ENCODE data around the gene KLF2. TPM values are rescaled to one million over a fixed set of nuclear protein-coding genes. Genes with fewer than 3 reads are reported as not detected.

The KLF2 gene
- total and polyA plus RNA-seq, 4 experiments from 2014 or later: 120 to 437 (median 363) TPM

DNA sequence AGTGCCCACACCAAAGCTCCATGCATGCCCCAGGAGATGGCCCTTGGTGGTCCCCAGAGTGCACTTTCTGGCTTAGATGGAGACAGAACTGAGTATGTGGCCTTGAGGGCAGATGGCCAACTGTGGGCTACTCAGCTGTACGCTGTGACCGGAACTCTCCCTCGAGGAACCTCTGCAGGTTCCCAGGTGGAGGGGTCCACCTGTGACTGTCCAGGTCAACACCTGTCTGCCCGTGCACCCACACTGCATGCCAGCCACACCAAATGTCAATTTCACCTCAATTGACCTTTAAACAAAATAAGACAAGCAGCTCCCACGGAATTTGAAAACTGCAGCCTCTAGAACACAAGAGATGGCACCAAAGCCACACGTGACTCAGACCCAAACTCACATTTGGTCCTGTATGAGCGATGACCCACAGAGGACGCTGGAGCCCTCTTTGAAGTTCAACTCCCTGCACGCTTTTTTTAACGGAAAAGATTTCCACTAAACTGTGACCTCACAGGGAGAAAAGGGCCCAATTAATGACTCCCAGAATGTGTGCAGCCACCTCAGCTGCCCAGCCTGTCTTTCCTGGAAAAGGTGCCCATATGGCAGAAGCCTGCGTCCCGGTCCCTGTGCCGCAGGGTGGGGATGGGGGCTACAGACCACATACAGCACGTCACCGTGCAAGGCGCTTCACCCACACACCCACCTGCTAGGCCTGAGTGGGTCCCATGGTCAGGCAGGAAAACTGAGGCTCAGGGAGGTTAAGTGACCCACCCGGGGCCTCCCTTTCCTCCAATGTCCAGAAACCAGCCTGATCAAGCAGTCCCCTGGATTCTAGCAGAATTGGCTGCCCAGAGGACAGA lies 47.7 kb downstream of the KLF2 start:
- no peaks in the 10 kb centered on the region for H3K27me3 ChIP-seq (ENCODE audit: insufficient read depth, low read length)
- ChIA-PET CTCF (ENCODE audit: partially characterized antibody) (interaction anchor here (0.9 to 10.2 kb wide), 9 partner anchors 10 to 125 kb away, joined by 3 to 143 read pairs (median 10); partner anchors contain the start of gene KLF2), POLR2A (ENCODE audit: partially characterized antibody) (interaction anchor here (0.7 to 34.9 kb wide), 21 partner anchors 2 to 1909 kb away, joined by 3 to 6478 read pairs (median 6); partner anchors contain the start of genes AP1M1, FAM32A, HSH2D and JUND)
- no peak for DNase-seq
- H3K4me1 ChIP-seq (ENCODE audit: insufficient read depth, low read length): peaks cover 98% of the 10 kb centered on the region
- Mint-ChIP-seq H3K4me1 (peaks cover 1 to 53% (median 26%) of the 10 kb centered on the region in 4 donors), H3K9me3 (peaks cover 0 to 4% (median 0%) of the 10 kb centered on the region in 8 donors), H3K4me3 (no peak overlapping the region), H3K36me3 (peaks cover 13 to 14% of the 10 kb centered on the region in 2 donors), H3K27ac (no peak overlapping the region), H3K27me3 (no peaks in the 10 kb centered on the region)
- intact Hi-C loops (cut with micrococcal nuclease): no loop called here
- H3K9me3 ChIP-seq (ENCODE audit: control insufficient read depth in 1 of 2, low read length in 2 of 2): no peaks in the 10 kb centered on the region
- H3K4me3 ChIP-seq (ENCODE audit: low read length in 2 of 2): peak overlapping the region; percentile 1 to 47
- H3K36me3 ChIP-seq (ENCODE audit: insufficient read depth, low read length): no peaks in the 10 kb centered on the region
- H3K27ac ChIP-seq (ENCODE audit: low read depth, low read length): peak overlapping the region; percentile 89

DNA sequence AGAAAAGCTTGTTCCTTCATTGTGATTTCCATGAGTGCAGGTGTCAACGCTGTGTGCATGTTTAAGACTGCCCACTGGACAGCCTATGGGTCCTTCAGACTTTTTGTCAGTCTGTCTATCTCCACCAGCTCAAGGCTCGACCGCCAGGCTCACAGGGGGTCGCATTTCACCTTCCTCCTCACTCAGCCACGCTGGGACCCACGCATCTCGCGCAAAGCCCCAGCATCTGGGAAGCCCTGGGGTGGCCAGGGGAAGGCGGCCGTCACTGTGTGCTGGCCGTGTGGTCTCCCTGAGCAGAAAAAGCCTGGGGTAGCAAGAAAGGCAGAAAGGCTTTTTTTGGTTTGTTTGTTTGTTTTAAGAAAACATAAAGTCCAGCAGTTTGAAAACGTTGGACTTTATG lies 48.5 kb downstream of the KLF2 start:
- Mint-ChIP-seq H3K4me3 (no peak overlapping the region), H3K27me3 (no peaks in the 10 kb centered on the region), H3K27ac (no peak overlapping the region), H3K9me3 (peaks cover 0 to 4% (median 0%) of the 10 kb centered on the region in 8 donors), H3K4me1 (peaks cover 0 to 59% (median 32%) of the 10 kb centered on the region in 4 donors), H3K36me3 (peaks cover 13 to 19% of the 10 kb centered on the region in 2 donors)
- POLR2A ChIA-PET (ENCODE audit: partially characterized antibody): interaction anchor here (0.7 to 34.9 kb wide), 8 partner anchors 1 to 121 kb away, joined by 3 to 6478 read pairs (median 18); partner anchors contain the start of gene KLF2
- Histone ChIP-seq H3K36me3 (ENCODE audit: insufficient read depth, low read length) (no peaks in the 10 kb centered on the region), H3K4me1 (ENCODE audit: insufficient read depth, low read length) (peaks cover 98% of the 10 kb centered on the region), H3K27ac (ENCODE audit: low read depth, low read length) (peak overlapping the region; percentile 89), H3K27me3 (ENCODE audit: insufficient read depth, low read length) (no peaks in the 10 kb centered on the region), H3K9me3 (ENCODE audit: control insufficient read depth in 1 of 2, low read length in 2 of 2) (no peaks in the 10 kb centered on the region), H3K4me3 (ENCODE audit: low read length in 2 of 2) (peak overlapping the region; percentile 1 to 47)
- DNase-seq: no peak
- CTCF ChIA-PET (ENCODE audit: partially characterized antibody): interaction anchor here (1.2 to 10.2 kb wide), 5 partner anchors 9 to 125 kb away, joined by 3 to 143 read pairs (median 39); no protein-coding TSS in a partner anchor
- intact Hi-C loops (cut with micrococcal nuclease): no loop called here

- ChIA-PET CTCF (ENCODE audit: partially characterized antibody) (interaction anchor here (1.2 to 10.2 kb wide), 5 partner anchors 8 to 126 kb away, joined by 3 to 143 read pairs (median 39); no protein-coding TSS in a partner anchor), POLR2A (ENCODE audit: partially characterized antibody) (interaction anchor here (0.7 to 34.9 kb wide), 7 partner anchors 1 to 122 kb away, joined by 3 to 6478 read pairs (median 13); partner anchors contain the start of gene KLF2)
- Mint-ChIP-seq H3K36me3 (peaks cover 13 to 19% of the 10 kb centered on the region in 2 donors), H3K4me1 (peaks cover 0 to 60% (median 34%) of the 10 kb centered on the region in 4 donors), H3K9me3 (peaks cover 0 to 4% (median 0%) of the 10 kb centered on the region in 8 donors), H3K4me3 (peak overlapping the region in 7 of 8 donors; percentile 67 to 89 (median 82)), H3K27me3 (no peaks in the 10 kb centered on the region), H3K27ac (peak overlapping the region in 4 of 7 donors; percentile 92 to 97 (median 94))
- peak overlapping the region; percentile 89 for H3K27ac ChIP-seq (ENCODE audit: low read depth, low read length)
- H3K36me3 ChIP-seq (ENCODE audit: insufficient read depth, low read length): no peaks in the 10 kb centered on the region
- H3K4me3 ChIP-seq (ENCODE audit: low read length in 2 of 2): peak overlapping the region in 1 of 2 donors; percentile 16
- intact Hi-C loops (cut with micrococcal nuclease): no loop called here
- H3K9me3 ChIP-seq (ENCODE audit: control insufficient read depth in 1 of 2, low read length in 2 of 2): no peaks in the 10 kb centered on the region
- H3K4me1 ChIP-seq (ENCODE audit: insufficient read depth, low read length): peaks cover 98% of the 10 kb centered on the region
- DNase-seq: no peak
- H3K27me3 ChIP-seq (ENCODE audit: insufficient read depth, low read length): no peaks in the 10 kb centered on the region
Observed at GRCh38 chr19:16373532-16373931, 48.9 kb downstream of the KLF2 start.

DNA sequence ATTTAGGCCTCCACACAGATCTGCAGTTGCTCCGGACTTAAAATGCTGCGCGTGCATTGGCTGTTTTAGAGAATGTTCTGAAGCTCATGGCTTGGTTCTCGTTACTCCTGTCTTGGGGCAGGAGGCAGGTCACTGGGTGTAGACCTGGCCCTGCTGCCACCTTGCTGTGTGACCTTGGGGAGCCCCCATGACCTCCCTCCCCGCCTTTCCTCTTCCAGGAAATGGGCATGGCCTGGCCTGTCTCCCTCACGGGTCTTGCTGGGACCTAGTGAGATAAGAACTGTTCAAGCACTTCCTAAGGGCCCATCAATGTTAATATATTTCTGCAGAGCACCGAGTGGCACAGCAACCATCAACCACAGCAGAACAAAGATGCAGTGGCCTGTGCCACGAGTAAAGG lies 49.4 kb downstream of the KLF2 start:
- DNase-seq: no peak
- Histone ChIP-seq H3K9me3 (ENCODE audit: control insufficient read depth in 1 of 2, low read length in 2 of 2) (no peaks in the 10 kb centered on the region), H3K4me3 (ENCODE audit: low read length in 2 of 2) (peak overlapping the region; percentile 16 to 30), H3K27ac (ENCODE audit: low read depth, low read length) (peak overlapping the region; percentile 89), H3K4me1 (ENCODE audit: insufficient read depth, low read length) (peaks cover 97% of the 10 kb centered on the region), H3K36me3 (ENCODE audit: insufficient read depth, low read length) (no peaks in the 10 kb centered on the region), H3K27me3 (ENCODE audit: insufficient read depth, low read length) (no peaks in the 10 kb centered on the region)
- POLR2A ChIA-PET (ENCODE audit: partially characterized antibody): interaction anchor here (2.6 to 34.9 kb wide), 4 partner anchors 0 to 40 kb away, joined by 9 to 6478 read pairs (median 1006); partner anchors contain the start of gene KLF2
- Mint-ChIP-seq H3K4me1 (peaks cover 0 to 62% (median 38%) of the 10 kb centered on the region in 4 donors), H3K27me3 (no peaks in the 10 kb centered on the region), H3K4me3 (peak overlapping the region; percentile 3 to 89 (median 80)), H3K36me3 (peaks cover 13 to 19% of the 10 kb centered on the region in 2 donors), H3K27ac (peak overlapping the region in 4 of 7 donors; percentile 92 to 97 (median 96)), H3K9me3 (peaks cover 0 to 4% (median 0%) of the 10 kb centered on the region in 8 donors)
- CTCF ChIA-PET (ENCODE audit: partially characterized antibody): interaction anchor here (1.2 to 10.2 kb wide), 5 partner anchors 8 to 126 kb away, joined by 3 to 143 read pairs (median 39); no protein-coding TSS in a partner anchor
- intact Hi-C loops (cut with micrococcal nuclease): no loop called here

DNA sequence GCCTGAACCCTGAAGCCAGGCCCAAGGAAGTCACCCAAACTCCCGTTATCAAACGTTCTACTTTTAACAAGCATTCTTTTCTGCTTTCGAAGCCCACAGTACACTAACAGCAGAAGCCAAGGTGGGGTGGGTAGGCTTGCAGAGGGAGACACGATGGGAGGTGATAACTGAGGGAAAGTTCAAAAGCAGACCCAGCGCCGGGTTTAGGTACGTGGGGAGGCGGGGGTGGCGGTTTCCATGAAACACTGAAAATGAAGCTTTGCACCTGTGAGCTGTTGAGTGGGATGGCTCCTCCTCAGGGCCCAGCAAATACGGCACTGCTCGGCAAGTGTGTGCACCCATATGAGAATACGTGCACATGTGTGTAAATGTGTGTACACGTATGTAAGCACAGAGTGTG lies 49.8 kb downstream of the KLF2 start:
- peaks cover 2 to 63% (median 39%) of the 10 kb centered on the region in 4 donors for H3K4me1 Mint-ChIP-seq
- intact Hi-C loops (cut with micrococcal nuclease): no loop called here
- no peaks in the 10 kb centered on the region for H3K9me3 ChIP-seq (ENCODE audit: control insufficient read depth in 1 of 2, low read length in 2 of 2)
- CTCF ChIA-PET (ENCODE audit: partially characterized antibody): interaction anchor here (1.6 to 10.2 kb wide), 4 partner anchors 7 to 127 kb away, joined by 5 to 143 read pairs (median 62); no protein-coding TSS in a partner anchor
- DNase-seq: no peak
- no peaks in the 10 kb centered on the region for H3K27me3 Mint-ChIP-seq
- peak overlapping the region in 4 of 7 donors; percentile 92 to 97 (median 96) for H3K27ac Mint-ChIP-seq
- H3K27ac ChIP-seq (ENCODE audit: low read depth, low read length): peak overlapping the region; percentile 89
- peaks cover 13 to 19% of the 10 kb centered on the region in 2 donors for H3K36me3 Mint-ChIP-seq
- H3K27me3 ChIP-seq (ENCODE audit: insufficient read depth, low read length): no peaks in the 10 kb centered on the region
- no peaks in the 10 kb centered on the region for H3K36me3 ChIP-seq (ENCODE audit: insufficient read depth, low read length)
- POLR2A ChIA-PET (ENCODE audit: partially characterized antibody): interaction anchor here (1.0 to 34.9 kb wide), 5 partner anchors 0 to 127 kb away, joined by 3 to 6478 read pairs (median 1006); partner anchors contain the start of gene KLF2
- H3K4me1 ChIP-seq (ENCODE audit: insufficient read depth, low read length): peaks cover 97% of the 10 kb centered on the region
- H3K4me3 Mint-ChIP-seq: peak overlapping the region in 7 of 8 donors; percentile 67 to 89 (median 82)
- H3K4me3 ChIP-seq (ENCODE audit: low read length in 2 of 2): peak overlapping the region; percentile 16 to 30
- peaks cover 0 to 2% (median 0%) of the 10 kb centered on the region in 8 donors for H3K9me3 Mint-ChIP-seq

DNA sequence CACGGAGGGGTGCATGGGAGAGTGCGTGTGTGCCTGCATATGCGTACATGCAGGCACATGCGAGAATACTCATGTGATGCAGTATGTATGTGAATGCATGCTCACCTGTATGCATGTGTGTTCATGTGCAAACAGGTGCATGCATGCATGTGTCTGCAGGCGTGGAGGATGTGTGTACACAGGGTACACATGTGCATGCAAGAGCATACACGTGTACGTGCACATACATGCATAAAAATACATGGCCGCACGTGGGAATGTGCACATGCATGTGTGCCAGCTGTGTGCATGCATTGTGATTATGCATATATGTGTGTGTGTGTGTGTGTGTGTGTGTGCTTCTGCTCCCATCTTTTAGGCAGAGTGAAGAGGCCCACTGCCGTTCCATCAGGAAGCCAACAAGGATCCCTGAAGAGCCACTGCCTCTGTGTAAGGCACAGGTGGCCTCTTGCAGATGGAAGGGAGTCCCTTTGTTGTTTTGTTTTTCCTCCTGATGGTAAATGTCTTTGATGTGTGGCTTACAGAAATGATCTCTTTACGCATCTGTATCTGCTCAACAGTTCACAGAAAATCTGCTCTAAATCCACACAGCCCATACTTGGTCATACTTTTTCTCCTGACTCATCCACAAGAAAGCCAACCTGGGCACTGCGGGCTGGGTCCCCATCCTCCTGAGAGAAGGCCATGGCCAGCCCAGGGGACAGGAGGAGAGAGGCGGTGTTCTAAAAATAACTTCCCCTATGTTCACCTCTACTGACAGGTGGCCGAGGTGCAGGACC lies 50.7 kb downstream of the KLF2 start:
- ChIA-PET CTCF (ENCODE audit: partially characterized antibody) (interaction anchor here (1.3 to 10.2 kb wide), 11 partner anchors 7 to 128 kb away, joined by 4 to 143 read pairs (median 11); no protein-coding TSS in a partner anchor), POLR2A (ENCODE audit: partially characterized antibody) (interaction anchor here (1.0 to 34.9 kb wide), 5 partner anchors 1 to 128 kb away, joined by 3 to 6478 read pairs (median 1006); partner anchors contain the start of gene KLF2)
- intact Hi-C loops (cut with micrococcal nuclease): no loop called here
- no peak for DNase-seq
- Mint-ChIP-seq H3K27me3 (no peaks in the 10 kb centered on the region), H3K4me1 (peaks cover 11 to 67% (median 44%) of the 10 kb centered on the region in 4 donors), H3K36me3 (peaks cover 13 to 19% of the 10 kb centered on the region in 2 donors), H3K27ac (peak overlapping the region in 5 of 7 donors; percentile 95 to 97 (median 97)), H3K9me3 (no peaks in the 10 kb centered on the region), H3K4me3 (peak overlapping the region; percentile 63 to 89 (median 80))
- H3K4me3 ChIP-seq (ENCODE audit: low read length in 2 of 2): peak overlapping the region; percentile 16 to 30
- H3K27ac ChIP-seq (ENCODE audit: low read depth, low read length): peak overlapping the region; percentile 35
- no peaks in the 10 kb centered on the region for H3K27me3 ChIP-seq (ENCODE audit: insufficient read depth, low read length)
- peaks cover 97% of the 10 kb centered on the region for H3K4me1 ChIP-seq (ENCODE audit: insufficient read depth, low read length)
- no peaks in the 10 kb centered on the region for H3K9me3 ChIP-seq (ENCODE audit: control insufficient read depth in 1 of 2, low read length in 2 of 2)
- H3K36me3 ChIP-seq (ENCODE audit: insufficient read depth, low read length): no peaks in the 10 kb centered on the region

Measured in CD4-positive, alpha-beta memory T cell (primary cell).